Smooth muscle cell (in vitro differentiated cells): Measurements from ENCODE around the gene RSBN1L. TPM values are rescaled to one million over a fixed set of nuclear protein-coding genes. Genes with fewer than 3 reads are reported as not detected.
A peak's percentile ranks its signal among the peaks of the same experiment; 100 is the strongest.

Experiments used
- DNase-seq: peaks from one replicate; lab custom pipeline; 2025; ENCODE audit not compliant: unreplicated experiment; lab: John Stamatoyannopoulos, UW
- H2AFZ ChIP-seq: fragments of 200-600 bp; sonication (generic); 2 replicates; pipeline ENCODE4 v1.6.0; 2016; ENCODE audit warnings: antibody characterized with exemption, low read depth, mild to moderate bottlenecking
- H3F3A ChIP-seq: fragments of 200-600 bp; sonication (generic); 2 replicates; pipeline ENCODE4 v1.6.0; 2017; ENCODE audit warnings: antibody characterized with exemption, low read depth
- H3K27ac ChIP-seq: fragments of 200-600 bp; sonication (generic); 2 replicates; pipeline ENCODE4 v1.5.1; 2016; ENCODE audit warnings: low read depth, mild to moderate bottlenecking
- H3K27me3 ChIP-seq: fragments of 200-600 bp; sonication (generic); 2 replicates; pipeline ENCODE4 v1.6.1; 2016; ENCODE audit warnings: low read depth, mild to moderate bottlenecking
- H3K36me3 ChIP-seq: fragments of 200-600 bp; sonication (generic); 2 replicates; pipeline ENCODE4 v1.5.1; 2016; ENCODE audit warnings: low read depth
- H3K4me1 ChIP-seq: fragments of 200-600 bp; sonication (generic); 2 replicates; pipeline ENCODE4 v1.5.1; 2016; ENCODE audit warnings: low read depth
- H3K4me2 ChIP-seq: fragments of 200-600 bp; sonication (generic); 2 replicates; pipeline ENCODE4 v1.6.0; 2016; ENCODE audit warnings: mild to moderate bottlenecking
- H3K4me3 ChIP-seq: fragments of 200-600 bp; sonication (generic); 2 replicates; pipeline ENCODE4 v1.5.1; 2016; ENCODE audit warnings: mild to moderate bottlenecking
- H3K79me2 ChIP-seq: fragments of 200-600 bp; sonication (generic); 2 replicates; pipeline ENCODE4 v1.6.0; 2016; ENCODE audit warnings: low read depth, mild to moderate bottlenecking
- H3K9ac ChIP-seq: fragments of 200-600 bp; sonication (generic); 2 replicates; pipeline ENCODE4 v1.6.0; 2016; ENCODE audit warnings: low read depth
- H3K9me3 ChIP-seq: fragments of 200-600 bp; sonication (generic); replicated peaks from 2 replicates; pipeline ENCODE4 v1.5.1; 2016; ENCODE audit warnings: low read depth
- H4K20me1 ChIP-seq: fragments of 200-600 bp; sonication (generic); 2 replicates; pipeline ENCODE4 v1.6.0; 2016; ENCODE audit warnings: low read depth
- CTCF ChIP-seq: fragments of 200-600 bp; sonication (generic); IDR thresholded peaks from 2 replicates; pipeline ENCODE4 v1.5.1; 2017; ENCODE audit warnings: borderline replicate concordance, mild to moderate bottlenecking, antibody characterized with exemption; ENCODE audit not compliant: insufficient read depth, poor library complexity, severe bottlenecking
- WGBS: methylation state at CpG from one replicate; pipeline ENCODE4 v1.1.7; 2016; ENCODE audit warnings: low lambda C conversion rate; 5-methylcytosine and 5-hydroxymethylcytosine counted together
- polyA plus RNA-seq: library from polyadenylated mRNA; unstranded; fragments of >200 nt; fragmentation: Nextera tagmentation; extraction: Ambion mirVana; gene quantifications from 2 replicates; pipeline ENCODE4 v1.2.1, GENCODE V29; 2016
- total RNA-seq: library from RNA; depleted of rRNA; stranded (reverse); fragments of >200 nt; gene quantifications from 2 replicates; pipeline ENCODE4 v1.2.3, GENCODE V29; 2014

Gene RSBN1L
- total and polyA plus RNA-seq, 2 experiments from 2014 or later: 3.8 to 26.2 TPM

GRCh38 chr7:77661816-77662215 is 34.4 kb upstream of the RSBN1L start:
- Histone ChIP-seq H3K36me3 (no peaks in the 10 kb centered on the region), H3K27ac (no peak overlapping the region)
- WGBS: 98% methylated on average over 5 of the region's 5 CpGs

GRCh38 chr7:77662869-77663268 is 33.4 kb upstream of the RSBN1L start:
- no peak overlapping the region for H3K27ac ChIP-seq
- DNase-seq: no peak
- H3K4me3 ChIP-seq: no peak overlapping the region
- H3K27me3 ChIP-seq: no peaks in the 10 kb centered on the region
- TF ChIP-seq CTCF: no peak
- H4K20me1 ChIP-seq: no peaks in the 10 kb centered on the region
- H2AFZ ChIP-seq: no peak overlapping the region
- WGBS: 95% methylated on average over 2 of the region's 2 CpGs
- H3K79me2 ChIP-seq: no peaks in the 10 kb centered on the region
- H3K4me1 ChIP-seq: no peaks in the 10 kb centered on the region
- no peaks in the 10 kb centered on the region for H3F3A ChIP-seq
- no peaks in the 10 kb centered on the region for H3K9me3 ChIP-seq
- no peak overlapping the region for H3K4me2 ChIP-seq
- no peaks in the 10 kb centered on the region for H3K36me3 ChIP-seq
- no peak overlapping the region for H3K9ac ChIP-seq

More at GRCh38 chr7:77661816-77662215, 34.4 kb upstream of the RSBN1L start:
- no peak for DNase-seq
- TF ChIP-seq CTCF: no peak
- Histone ChIP-seq H4K20me1 (no peaks in the 10 kb centered on the region), H3F3A (no peaks in the 10 kb centered on the region), H3K27me3 (no peaks in the 10 kb centered on the region), H3K9me3 (no peaks in the 10 kb centered on the region), H3K79me2 (no peaks in the 10 kb centered on the region), H3K4me2 (no peak overlapping the region), H2AFZ (no peak overlapping the region), H3K4me3 (no peak overlapping the region), H3K9ac (no peak overlapping the region), H3K4me1 (no peaks in the 10 kb centered on the region)

- H3K4me1 ChIP-seq: no peaks in the 10 kb centered on the region
- H3K36me3 ChIP-seq: no peaks in the 10 kb centered on the region
- no peaks in the 10 kb centered on the region for H3K79me2 ChIP-seq
- H4K20me1 ChIP-seq: no peaks in the 10 kb centered on the region
- no peak for DNase-seq
- peak overlapping the region; percentile 13 for H3K27ac ChIP-seq
- H3K9me3 ChIP-seq: no peaks in the 10 kb centered on the region
- no peak overlapping the region for H2AFZ ChIP-seq
- no peaks in the 10 kb centered on the region for H3K27me3 ChIP-seq
- TF ChIP-seq CTCF: no peak
- no peaks in the 10 kb centered on the region for H3F3A ChIP-seq
- no peak overlapping the region for H3K4me2 ChIP-seq
- no peak overlapping the region for H3K9ac ChIP-seq
- H3K4me3 ChIP-seq: no peak overlapping the region
Observed at GRCh38 chr7:77664715-77665114, 31.5 kb upstream of the RSBN1L start.

GRCh38 chr7:77665161-77665560 is 31.1 kb upstream of the RSBN1L start:
- H3K4me3 ChIP-seq: no peak overlapping the region
- no peak overlapping the region for H3K9ac ChIP-seq
- no peaks in the 10 kb centered on the region for H3K79me2 ChIP-seq
- H3K4me1 ChIP-seq: no peaks in the 10 kb centered on the region
- no peaks in the 10 kb centered on the region for H3K9me3 ChIP-seq
- no peaks in the 10 kb centered on the region for H4K20me1 ChIP-seq
- H3K4me2 ChIP-seq: no peak overlapping the region
- H3F3A ChIP-seq: no peaks in the 10 kb centered on the region
- no peak for TF ChIP-seq CTCF
- peak overlapping the region; percentile 13 for H3K27ac ChIP-seq
- H3K27me3 ChIP-seq: no peaks in the 10 kb centered on the region
- no peak overlapping the region for H2AFZ ChIP-seq
- no peak for DNase-seq
- H3K36me3 ChIP-seq: no peaks in the 10 kb centered on the region
